DLD1 (cell line): ENCODE data around the gene IGF2BP2.
"Not testable (repeated sequence)": the region's sequence is repeated elsewhere in the genome, so short reads cannot be mapped to it uniquely, and the experiment has no call there.

Experiments
- in situ Hi-C: cut with HindIII; loops from 2 replicates; pipeline ENCODE4 v1.10.0; 2017; ENCODE audit warnings: low sequenced_read_pairs

Gene IGF2BP2

DNA sequence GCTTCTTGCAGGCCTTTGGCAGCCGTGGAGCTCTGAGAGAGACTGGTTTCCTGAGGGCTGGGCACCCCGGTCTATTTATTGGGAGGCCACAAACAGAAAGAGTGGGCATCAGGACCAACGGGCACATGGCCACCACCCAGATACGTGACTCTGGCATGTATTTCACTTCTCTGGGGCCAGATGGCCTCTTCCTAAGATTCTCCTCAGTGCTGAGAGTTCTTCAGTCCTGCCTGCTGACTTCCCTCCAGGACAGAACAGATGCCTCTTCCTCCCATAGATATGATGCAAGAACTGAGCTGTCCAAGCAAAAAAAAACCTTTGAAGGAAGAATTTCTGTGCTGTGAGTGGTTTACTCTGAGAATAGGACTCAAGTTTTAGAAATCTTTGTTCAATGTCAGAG, 107.7 kb downstream of the IGF2BP2 start:
- in situ Hi-C loops = no loop called here

DNA sequence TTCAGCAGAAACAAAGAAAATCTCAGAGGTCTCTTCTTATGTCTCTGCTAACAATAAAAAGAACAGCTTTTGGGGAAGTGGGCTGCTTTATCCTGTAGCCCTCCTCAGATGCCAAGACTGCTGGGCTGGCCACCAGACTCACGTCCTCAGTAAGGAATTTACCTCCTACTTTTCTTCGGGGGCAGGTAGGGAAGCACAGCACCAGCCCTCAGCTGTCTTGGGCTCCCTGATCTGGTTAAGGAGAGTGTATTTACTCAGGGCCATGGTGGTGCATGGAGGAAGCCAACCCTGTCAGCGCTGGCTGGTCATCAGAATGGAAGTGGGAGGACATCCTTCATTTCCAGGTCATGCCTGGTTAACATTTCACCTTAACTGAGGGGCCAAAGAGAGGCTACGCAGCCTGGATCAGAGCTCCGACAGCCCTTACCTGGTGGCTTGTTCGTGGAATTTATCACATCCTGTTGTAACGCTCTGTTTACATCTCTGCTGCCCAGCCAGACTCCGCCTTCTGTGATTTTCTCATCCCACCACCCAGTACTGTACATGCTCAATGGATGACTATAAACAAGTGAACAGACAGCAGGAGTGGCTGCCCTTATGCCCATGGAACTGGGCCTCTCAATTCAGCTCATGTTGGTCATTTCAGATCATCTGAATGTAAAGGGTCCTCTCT, 108.3 kb downstream of the IGF2BP2 start:
- in situ Hi-C loops = no loop called here

DNA sequence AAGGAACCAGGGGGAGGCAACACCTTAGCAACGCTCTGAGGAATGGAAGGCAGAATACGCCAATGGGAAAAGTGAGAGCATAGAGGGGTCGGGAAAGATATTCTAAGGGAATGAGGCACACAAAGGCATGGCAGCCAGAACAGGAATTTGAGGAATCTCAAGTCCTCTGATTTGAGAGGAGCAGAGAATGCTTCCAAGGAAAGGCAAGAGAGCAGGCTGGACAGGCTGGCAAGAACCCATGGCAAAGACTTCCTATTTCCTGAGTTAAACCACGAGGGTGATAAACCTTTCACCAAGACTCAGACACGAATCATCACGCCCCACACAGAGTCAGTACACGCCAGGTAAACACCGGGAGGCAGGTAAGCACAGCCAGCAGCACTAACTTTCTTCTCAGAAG, 109.8 kb downstream of the IGF2BP2 start:
- in situ Hi-C loops = no loop called here

DNA sequence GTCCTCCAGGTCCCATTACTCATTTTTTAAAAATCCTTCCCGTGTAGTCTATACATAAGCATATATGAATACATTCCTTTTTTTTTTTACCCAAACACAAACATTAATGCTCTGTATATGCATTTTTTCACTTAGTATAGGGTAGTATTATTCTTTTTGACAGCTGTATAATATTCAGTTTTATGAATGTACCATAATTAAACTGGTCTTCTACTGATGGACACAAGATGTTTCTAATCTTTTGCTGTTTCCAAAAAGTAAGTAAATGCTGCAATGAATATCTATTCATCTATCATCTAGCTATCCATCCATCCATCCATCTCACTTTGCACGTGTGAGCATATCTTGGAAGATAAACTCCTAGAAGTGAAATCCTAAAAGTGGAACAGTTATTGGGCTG, 110.8 kb downstream of the IGF2BP2 start:
- in situ Hi-C loops = no loop called here

DNA sequence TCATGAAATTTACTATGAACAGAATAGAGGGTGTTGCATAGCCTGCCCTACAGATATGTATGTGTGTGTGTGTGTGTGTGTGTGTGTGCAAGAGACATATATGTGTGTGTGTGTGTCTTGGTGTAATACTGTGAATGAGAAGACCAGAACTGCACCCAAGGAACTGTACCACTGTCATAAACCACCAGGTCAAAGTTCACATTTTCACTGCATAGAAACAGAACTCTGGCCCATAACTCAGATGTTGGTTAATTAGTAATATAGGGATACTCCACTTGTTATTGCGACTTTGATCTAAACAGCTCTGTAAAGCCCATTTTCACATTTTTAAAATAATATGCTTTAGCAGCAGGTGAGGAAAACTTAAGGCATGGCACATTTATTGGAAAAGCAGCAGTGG, 111.8 kb downstream of the IGF2BP2 start:
- in situ Hi-C loops = no loop called here

DNA sequence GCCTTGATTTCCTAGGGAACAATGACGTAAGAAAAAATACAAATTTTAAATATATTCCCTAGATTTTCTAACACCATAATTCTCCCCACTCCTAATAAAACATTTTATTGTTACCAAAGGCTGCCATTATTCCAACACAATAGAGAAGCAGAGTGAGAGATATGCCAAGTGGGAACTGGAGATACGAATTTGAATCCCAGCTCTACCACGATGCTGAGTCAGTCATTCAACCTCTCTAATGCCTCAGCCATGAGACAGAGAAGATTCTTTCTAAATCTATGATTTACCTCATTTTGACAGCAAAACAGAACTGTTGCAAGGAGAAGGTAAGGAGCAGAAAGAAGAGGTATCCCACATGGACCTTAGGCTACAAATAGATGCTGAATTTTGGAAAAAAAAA, 112.5 kb downstream of the IGF2BP2 start:
- in situ Hi-C loops = no loop called here

DNA sequence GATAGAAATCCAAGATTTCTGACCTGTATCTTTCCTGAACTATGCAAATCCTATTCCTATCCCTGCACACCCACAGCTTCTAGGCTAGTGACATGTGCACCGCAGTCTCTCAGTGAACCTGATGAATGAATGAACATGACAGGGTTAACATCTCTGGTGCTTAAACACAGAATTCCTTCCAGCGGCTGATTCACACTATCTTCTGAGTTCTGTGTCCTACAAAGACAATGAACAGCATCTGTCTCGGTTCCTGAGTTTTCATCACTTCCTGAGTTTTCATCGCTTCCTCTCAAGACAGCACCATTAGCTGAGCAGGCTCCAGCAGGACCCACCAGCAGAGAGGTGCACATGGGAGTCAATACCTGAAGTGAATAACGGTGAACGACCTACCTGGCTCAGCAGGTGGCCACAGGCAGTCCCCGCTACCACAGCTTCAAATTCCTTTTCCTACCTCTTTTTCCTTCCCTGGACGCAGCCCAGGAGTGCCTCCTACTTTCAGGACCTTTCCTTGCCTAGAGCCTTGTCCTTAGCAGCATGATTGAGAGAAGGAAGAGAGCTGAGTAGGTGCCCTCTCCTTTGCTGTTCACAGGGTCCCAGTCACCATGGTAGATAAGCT, 113.5 kb downstream of the IGF2BP2 start:
- in situ Hi-C loops = no loop called here

DNA sequence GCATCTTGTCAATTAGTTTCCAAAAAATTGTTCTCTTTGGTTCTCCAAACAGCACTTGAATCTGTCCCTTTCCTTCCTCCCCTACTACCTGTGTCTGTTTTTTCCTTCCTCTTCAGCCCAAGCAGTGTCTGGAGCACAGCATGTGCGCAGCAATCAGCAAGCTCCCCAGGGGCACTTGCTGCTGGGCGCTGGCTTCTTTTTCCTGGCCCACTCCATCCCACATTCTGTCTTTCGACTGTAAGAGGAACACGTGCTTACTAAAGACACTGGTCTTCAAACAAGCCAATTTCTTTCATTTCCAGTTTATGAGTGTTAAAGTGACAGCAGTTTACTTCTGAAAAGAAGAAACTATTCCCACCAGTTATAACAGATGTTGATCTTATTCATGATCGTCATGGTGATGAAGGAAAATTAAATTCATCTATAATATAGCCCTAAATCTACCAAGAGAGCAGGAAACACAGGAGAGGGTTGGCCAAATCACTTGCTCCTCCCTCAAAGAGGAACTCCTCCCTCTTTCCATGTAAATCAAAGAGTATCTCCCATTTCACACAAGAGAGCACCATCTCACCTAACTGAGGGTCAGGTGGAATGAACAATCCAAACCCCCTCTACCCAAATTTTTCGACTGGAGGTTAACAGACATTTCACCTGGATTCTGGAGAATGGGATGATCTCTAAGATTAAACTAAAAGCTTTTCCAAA, 115.4 kb downstream of the IGF2BP2 start:
- in situ Hi-C loops = no loop called here

DNA sequence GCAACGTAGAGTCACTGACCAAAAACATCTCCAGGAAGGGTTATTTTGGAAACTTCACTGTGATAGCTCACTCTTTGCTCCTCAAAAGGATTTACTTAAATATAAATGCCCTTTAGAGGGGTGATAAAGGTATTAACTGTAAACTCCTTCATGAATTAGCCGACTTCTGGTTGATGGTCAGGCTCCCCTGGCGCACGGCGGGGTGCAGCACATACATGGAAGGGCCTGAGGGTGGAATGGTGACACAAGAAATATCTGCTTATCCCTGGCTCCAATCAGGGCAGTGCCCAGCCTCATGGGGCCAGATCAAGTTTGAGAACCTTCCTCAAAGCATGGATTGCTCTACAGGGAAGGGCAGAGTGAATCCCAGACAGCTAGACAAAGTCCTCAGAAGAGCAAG, 116.5 kb downstream of the IGF2BP2 start:
- in situ Hi-C loops = no loop called here

DNA sequence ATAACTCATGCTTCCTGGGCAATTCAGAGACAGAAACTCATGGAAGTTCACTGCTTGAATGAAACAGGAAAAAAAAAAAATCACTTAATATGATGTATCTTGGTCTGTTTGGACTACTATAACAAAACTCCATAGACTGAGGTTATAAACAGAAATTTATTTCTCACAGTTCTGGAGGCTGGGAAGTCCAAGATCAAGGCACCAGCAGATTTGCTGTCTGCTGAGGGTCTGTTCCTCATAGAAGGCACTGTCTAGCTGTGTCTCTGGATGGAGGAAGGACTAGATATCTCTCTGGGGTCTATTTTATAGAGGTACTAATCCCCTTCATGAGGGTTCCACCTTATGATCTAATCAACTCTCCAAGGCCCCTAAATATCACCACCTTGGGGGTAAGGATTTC, 119.3 kb downstream of the IGF2BP2 start:
- in situ Hi-C loops = no loop called here

DNA sequence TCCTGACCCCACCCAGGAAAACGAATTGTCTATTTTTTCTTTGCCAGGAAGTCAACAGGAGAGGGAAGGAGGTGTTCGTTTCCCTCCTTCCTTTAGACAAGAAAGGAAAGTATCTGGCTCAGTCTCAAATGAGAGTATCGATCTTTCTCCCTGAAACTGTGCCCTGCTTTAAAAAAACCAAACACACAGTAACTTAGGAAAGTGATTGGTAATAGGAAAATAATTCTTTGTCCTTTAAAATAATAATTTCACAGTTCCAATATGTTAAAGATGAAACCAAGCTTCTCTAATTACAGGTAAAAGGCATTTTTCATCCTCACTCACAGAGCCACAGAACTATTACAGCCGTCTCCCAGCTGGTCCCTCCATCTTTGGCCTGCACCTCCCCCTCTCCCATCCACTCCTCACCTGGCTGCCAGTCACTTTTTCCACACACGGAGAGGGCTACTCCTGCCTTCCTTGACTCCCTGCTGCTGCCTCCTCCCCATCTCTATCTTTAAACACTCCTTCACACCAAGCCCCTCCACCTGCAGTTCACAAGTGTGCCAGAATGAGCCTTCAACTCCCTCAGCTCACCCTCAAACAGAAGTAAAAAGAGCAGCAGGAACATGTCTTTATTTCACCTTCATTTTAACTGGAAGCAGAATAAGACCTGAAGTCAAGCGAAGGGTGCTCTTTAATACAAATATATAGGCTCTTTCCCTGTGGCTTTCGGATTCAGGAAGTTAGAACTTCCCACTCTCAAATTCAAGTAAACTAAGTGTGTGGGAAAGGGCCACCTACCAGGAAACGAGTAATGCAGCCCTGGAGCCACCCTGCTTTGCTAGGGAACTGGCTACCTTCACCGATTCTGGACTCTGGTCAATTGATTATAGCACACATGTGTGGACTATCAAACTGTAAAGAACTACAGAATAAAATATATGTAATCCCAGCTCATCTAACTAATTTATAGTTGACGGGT, 122.3 kb downstream of the IGF2BP2 start:
- in situ Hi-C loops = no loop called here

DNA sequence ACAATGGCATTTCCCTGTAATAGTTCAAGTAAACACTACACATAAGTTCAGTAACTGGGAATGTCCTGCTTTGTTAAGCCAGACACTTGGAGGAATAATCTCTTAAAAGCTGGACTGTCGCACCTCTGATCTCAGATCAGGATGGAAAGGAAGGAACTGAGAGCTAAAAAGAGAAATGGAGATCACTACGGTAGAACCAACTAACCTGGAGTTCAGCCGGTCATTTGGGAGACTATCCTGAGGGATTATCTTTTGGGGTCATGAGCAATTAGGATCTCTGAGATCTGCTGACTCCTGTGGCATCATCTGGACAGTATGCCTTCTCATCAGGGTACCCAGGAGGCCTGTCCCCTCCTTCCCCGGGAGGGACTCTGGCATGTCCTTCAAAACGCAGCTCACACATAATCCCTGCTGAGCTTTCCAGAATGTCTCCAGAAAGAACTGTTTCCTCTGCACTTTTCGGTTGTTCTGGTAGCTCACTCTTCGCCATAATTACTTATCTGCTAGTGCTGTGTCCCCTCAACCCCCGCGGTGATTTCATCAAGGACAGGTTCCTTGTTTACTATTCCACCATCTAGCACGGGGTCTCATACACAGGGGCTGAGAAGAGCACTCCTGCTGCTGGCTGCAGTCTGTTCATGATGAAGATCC, 123.1 kb downstream of the IGF2BP2 start:
- in situ Hi-C loops = no loop called here

DNA sequence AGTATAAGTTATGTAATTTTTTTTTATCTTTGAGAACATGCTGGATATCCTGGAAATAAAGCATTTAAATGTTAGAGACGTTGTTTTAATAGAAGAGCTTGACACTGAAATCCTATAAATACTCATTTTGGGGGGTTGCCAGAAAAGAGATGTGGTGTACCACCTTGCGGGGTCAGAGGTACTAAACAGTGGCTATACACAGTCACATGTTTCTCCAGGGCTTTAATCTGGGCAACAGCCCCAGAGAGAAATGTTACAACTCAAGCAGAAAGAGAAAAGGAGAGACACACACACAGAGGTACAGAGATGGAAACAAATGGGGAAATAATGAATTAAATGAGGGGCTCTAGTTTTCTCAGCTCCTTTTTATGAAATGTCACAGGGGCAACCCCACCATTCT, 124.9 kb downstream of the IGF2BP2 start:
- in situ Hi-C loops = no loop called here

DNA sequence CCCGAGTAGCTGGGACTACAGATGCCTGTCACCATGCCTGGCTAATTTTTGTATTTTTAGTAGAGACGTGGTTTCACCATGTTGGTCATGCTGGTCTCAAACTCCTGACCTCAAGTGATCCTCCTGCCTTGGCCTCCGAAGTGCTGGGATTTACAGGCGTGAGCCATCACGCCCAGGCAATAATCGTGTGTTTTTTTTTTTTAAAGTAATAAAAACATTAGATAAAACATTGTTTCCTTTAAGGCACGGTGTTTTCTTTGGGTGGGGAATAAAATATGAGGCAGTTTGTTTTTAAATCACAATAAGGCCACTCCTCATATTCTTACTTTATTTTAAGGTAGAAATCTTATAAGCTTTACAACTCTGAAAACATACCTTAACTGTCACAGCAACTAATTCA, 127.6 kb downstream of the IGF2BP2 start:
- in situ Hi-C loops = not testable (repeated sequence)

DNA sequence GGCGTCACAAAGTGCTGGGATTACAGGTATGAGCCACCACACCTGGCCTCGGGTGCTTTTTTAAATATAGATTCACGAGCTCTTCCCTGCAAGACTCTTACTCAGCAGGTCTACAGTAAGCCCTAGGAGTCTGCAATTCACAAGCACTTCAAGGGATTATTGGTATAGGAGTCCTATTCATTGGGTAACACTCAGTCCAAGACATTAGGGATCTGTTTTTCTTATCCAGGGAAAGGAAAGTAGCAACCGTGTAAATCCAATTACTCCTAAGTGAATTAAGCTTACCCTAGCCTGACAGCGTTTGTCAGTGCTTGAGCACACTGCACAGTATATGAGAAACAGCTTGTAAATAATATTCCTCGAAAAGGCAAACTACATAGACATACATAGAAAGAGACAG, 128.8 kb downstream of the IGF2BP2 start:
- in situ Hi-C loops = no loop called here

DNA sequence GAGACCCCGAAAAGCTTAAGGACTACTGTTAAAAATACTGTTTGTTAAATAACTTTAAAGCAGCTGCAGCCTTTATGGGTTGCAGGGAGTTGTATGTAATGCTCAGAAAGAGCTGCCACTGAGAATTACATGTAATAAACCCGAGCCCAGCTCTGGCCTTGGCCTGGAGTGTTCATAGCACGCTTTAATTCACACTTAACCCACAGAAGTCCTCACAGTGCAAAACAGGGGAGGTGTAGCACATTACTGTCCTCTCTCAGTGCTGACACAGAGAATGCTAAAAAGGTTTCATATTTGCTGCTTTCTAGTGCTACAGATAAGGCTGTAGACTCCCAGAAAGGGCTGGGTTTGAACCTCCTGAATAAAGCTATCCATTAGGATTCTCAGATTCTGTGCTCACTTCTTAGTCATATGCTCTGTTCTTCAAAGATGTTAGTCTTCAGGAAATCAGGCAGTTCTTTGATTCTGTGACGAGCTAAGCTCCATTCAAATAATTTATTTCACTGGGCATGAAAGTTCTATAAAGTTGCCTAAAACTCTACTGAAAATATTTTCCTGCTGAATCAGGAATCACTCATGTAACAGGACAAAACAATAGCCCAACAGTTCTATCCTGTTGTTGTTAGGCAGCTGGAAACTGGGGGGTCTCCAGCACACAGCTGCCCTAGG, 130.7 kb downstream of the IGF2BP2 start:
- in situ Hi-C loops = no loop called here

DNA sequence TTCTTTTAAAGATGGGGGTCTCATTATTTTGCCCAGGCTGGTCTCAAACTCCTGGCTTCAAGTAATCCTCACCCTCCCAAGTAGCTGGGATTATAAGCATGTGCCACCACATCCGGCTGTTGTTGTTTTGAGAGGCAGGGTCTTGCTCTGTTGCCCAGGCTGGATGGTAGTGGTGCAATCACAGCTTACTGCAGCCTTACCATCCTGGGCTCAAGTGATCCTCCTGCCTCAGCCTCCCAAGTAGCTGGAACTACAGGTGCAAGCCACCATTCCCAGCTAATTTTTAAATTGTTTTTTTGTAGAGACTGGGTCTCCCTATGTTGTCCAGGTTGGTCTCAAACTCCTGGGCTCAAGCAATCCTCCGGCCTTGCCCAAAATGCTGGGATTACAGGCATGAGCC, 133.2 kb downstream of the IGF2BP2 start:
- in situ Hi-C loops = no loop called here

DNA sequence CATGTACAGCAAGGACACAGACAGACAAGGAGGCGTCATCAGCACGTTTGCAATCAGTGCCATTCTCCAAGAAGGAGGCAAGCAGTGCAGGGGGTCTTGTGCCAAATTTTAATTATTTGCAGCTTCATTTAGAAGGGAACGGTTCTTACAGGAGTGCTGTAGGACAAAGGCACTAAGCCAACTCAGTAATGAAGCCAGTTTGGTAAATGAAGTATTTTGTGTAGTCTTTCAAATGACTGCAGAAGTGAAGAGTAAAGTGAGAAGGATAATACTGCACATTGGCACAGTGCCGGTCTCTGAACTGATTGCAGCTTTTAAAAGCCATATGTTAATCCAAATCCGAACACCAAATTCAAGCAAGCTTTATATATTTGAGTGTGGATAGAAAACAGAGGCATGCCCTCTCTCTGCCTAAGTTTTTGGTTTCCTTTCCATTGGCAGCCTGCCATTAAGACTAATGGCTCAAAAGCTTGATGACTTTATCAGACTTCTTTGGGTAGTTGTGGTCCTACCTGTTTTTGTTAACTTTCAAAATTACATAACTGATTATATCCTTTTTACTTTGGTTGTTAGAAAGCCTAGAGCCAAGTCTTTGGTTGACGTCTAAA, 137.5 kb downstream of the IGF2BP2 start:
- in situ Hi-C loops = no loop called here

DNA sequence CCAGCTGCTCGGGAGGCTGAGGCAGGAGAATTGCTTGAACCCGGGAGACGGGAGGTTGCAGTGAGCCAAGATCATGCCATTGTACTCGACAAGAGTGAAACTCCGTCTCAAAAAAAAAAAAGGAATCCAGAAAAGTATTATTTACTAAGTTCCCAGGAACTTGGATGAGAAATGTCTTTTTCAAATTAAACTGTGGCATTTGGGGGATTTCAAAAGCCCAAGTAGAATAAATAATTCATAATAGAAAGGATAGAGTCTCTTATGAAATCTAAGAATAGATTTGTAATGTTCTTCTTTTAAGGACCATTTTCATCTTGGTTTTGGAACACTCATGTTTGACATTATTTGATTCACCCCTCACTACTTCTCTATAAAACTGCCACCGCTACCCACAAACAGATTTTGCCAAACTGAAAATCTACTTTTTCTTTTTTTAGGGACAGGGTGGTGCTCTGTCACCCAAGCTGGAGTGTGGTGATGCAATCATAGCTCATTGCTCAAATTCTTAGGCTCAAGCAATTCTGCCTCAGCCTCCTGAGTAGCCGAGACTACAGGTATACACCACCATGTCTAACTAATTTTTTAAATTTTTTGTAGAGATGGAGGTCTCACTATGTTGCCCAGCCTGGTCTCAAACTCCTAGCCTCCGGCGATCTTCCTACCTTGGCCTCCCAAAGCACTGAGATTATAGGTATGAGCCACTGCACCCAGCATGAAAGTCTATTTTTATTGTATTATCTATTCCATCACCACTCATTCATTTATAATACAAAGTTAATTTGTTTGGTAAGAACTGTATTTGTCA, 139.4 kb downstream of the IGF2BP2 start:
- in situ Hi-C loops = no loop called here
